Gastroesophageal sphincter (tissue), 3 donors: ENCODE data around the gene FAAH2.

Experiments
- CTCF ChIP-seq, 4 experiments: fragments of 200-600 bp in 2 of 4; fragments of 450-650 bp in 2 of 4; sonication (generic) in 1 of 4; IDR thresholded peaks; one replicate each; pipeline ENCODE4 v1.5.1; 2017 to 2019; ENCODE audit warnings: antibody characterized with exemption in 4 of 4, mild to moderate bottlenecking in 2 of 4, moderate library complexity in 2 of 4
- EP300 ChIP-seq: sonication (generic); formaldehyde crosslinking; IDR thresholded peaks from one replicate; pipeline ENCODE4 v1.6.1; 2017; ENCODE audit warnings: antibody characterized with exemption, mild to moderate bottlenecking
- POLR2A ChIP-seq, 2 donors: fragments of 450-650 bp; IDR thresholded peaks; one replicate each; pipeline ENCODE4 v1.6.1; 2017; ENCODE audit warnings: antibody characterized with exemption in 2 of 2, mild to moderate bottlenecking in 2 of 2, moderate library complexity in 1 of 2

GRCh38 chrX:57367649-57368048, 81.1 kb downstream of the FAAH2 start:
- TF ChIP-seq CTCF (IDR thresholded peaks at IDR 0.05) (no peak), POLR2A (IDR thresholded peaks at IDR 0.05) (no peak), EP300 (no peak)
